Smooth muscle cell of the coronary artery (primary cell): ENCODE measurements around the gene OSBPL5. TPM values are rescaled to one million over a fixed set of nuclear protein-coding genes. Genes with fewer than 3 reads are reported as not detected.

Experiments
- total RNA-seq: library from RNA; depleted of rRNA; stranded (reverse); fragments of >200 nt; gene quantifications from 2 replicates; pipeline ENCODE4 v1.2.3, GENCODE V29; 2014; ENCODE audit warnings: low replicate concordance

OSBPL5 gene
- total RNA-seq = 24.8 and 39.8 TPM in 2 replicates

GRCh38 chr11:3165152-3165705 is at the start of gene OSBPL5:
TSS of gene OSBPL5 (minus strand) at chr11:3165310. CDS start at chr11:3129148, 36,162 bp downstream.

GRCh38 chr11:3057069-3057963 is 107.8 kb downstream of the OSBPL5 start, which contains the start of gene CARS1:
TSS of gene CARS1 (minus strand) at chr11:3057423. CDS start at chr11:3057367, 56 bp downstream.

Other genes with a start within 250 kb of the OSBPL5 start
- gene PHLDA2, start 235.9 kb downstream of the OSBPL5 start, total RNA-seq = 0.23 and 5.7 TPM in 2 replicates
- gene NAP1L4, start 173.0 kb downstream of the OSBPL5 start, total RNA-seq = 81.2 and 106 TPM in 2 replicates
- 50.0 and 81.9 TPM in 2 replicates for gene CARS1, start 107.9 kb downstream of the OSBPL5 start, total RNA-seq
- gene MRGPRG, start 53.5 kb upstream of the OSBPL5 start, total RNA-seq = not detected in 2 replicates
- not detected in 2 replicates for gene MRGPRE, start 67.1 kb upstream of the OSBPL5 start, total RNA-seq
- 10.3 and 15.9 TPM in 2 replicates for gene ZNF195, start 213.8 kb upstream of the OSBPL5 start, total RNA-seq